Common myeloid progenitor, CD34-positive (primary cell): Measurements from ENCODE around the gene FHIT.
"Not testable (repeated sequence)": the region's sequence is repeated elsewhere in the genome, so short reads cannot be mapped to it uniquely, and the experiment has no call there.

Experiments used
- CTCF ChIA-PET: fragments of 350-600 bp; sonication (Branson Sonifier 250); formaldehyde crosslinking; loops from one replicate; lab custom pipeline; 2021; ENCODE audit warnings: antibody characterized with exemption; lab: Charles Lee
- POLR2A ChIA-PET: fragments of 350-600 bp; sonication (Branson Sonifier 250); formaldehyde crosslinking; loops from one replicate; lab custom pipeline; 2021; ENCODE audit warnings: antibody characterized with exemption; lab: Charles Lee
- DNase-seq, 3 donors: peaks; one replicate each; pipeline versions ENCODE4 v3.0.0 to v3.0.0-alpha.2; 2013
- H3K27ac ChIP-seq, 2 experiments: 1 replicate in 1 of 2; 2 replicates in 1 of 2; pipeline ENCODE4 v1.7.0; 2013; ENCODE audit warnings: inconsistent platforms in 2 of 2, low read length in 2 of 2, mild to moderate bottlenecking in 2 of 2, low read depth in 1 of 2, moderate library complexity in 1 of 2; ENCODE audit not compliant: severe bottlenecking in 2 of 2, insufficient read depth in 1 of 2, poor library complexity in 1 of 2
- H3K27me3 ChIP-seq, 5 experiments: replicated peaks in 2 of 5; 1 replicate in 3 of 5; 2 replicates in 2 of 5; pipeline versions ENCODE4 v1.6.1 to v1.7.0; 2013; ENCODE audit warnings: low read length in 4 of 5, mild to moderate bottlenecking in 2 of 5, moderate library complexity in 2 of 5, inconsistent platforms in 1 of 5; ENCODE audit not compliant: insufficient read depth in 5 of 5, control insufficient read depth in 4 of 5
- H3K36me3 ChIP-seq, 4 experiments: 1 replicate in 2 of 4; 2 replicates in 2 of 4; pipeline versions ENCODE4 v1.6.1 to v1.7.0; 2013; ENCODE audit warnings: low read length in 3 of 4, control low read depth in 1 of 4, mild to moderate bottlenecking in 1 of 4; ENCODE audit not compliant: control insufficient read depth in 4 of 4, insufficient read depth in 4 of 4
- H3K4me1 ChIP-seq, 4 experiments: 1 replicate in 3 of 4; 2 replicates in 1 of 4; pipeline versions ENCODE4 v1.6.1 to v1.7.1; 2013; ENCODE audit warnings: low read length in 3 of 4, mild to moderate bottlenecking in 3 of 4, control low read depth in 1 of 4, inconsistent platforms in 1 of 4, moderate library complexity in 1 of 4; ENCODE audit not compliant: control insufficient read depth in 4 of 4, insufficient read depth in 4 of 4; ENCODE audit errors: control extremely low read depth in 1 of 4
- H3K4me3 ChIP-seq, 7 experiments: 1 replicate in 4 of 7; 2 replicates in 3 of 7; pipeline versions ENCODE4 v1.5.1 to v1.7.0; 2013; ENCODE audit warnings: mild to moderate bottlenecking in 7 of 7, low read length in 6 of 7, moderate library complexity in 6 of 7, inconsistent platforms in 2 of 7, low read depth in 2 of 7, control low read depth in 1 of 7; ENCODE audit not compliant: insufficient read depth in 4 of 7, control insufficient read depth in 1 of 7; ENCODE audit errors: extremely low read depth in 1 of 7
- H3K9me3 ChIP-seq, 5 experiments: 1 replicate in 4 of 5; 2 replicates in 1 of 5; pipeline versions ENCODE4 v1.6.1 to v1.7.1; 2013; ENCODE audit warnings: low read length in 4 of 5, mild to moderate bottlenecking in 2 of 5, inconsistent platforms in 1 of 5, low read depth in 1 of 5, moderate library complexity in 1 of 5; ENCODE audit not compliant: control insufficient read depth in 4 of 5, insufficient read depth in 2 of 5; ENCODE audit errors: control extremely low read depth in 1 of 5
- WGBS: methylation state at CpG from one replicate; pipeline ENCODE4 v1.1.5; 2013; ENCODE audit not compliant: insufficient coverage; 5-methylcytosine and 5-hydroxymethylcytosine counted together

The FHIT gene

DNA sequence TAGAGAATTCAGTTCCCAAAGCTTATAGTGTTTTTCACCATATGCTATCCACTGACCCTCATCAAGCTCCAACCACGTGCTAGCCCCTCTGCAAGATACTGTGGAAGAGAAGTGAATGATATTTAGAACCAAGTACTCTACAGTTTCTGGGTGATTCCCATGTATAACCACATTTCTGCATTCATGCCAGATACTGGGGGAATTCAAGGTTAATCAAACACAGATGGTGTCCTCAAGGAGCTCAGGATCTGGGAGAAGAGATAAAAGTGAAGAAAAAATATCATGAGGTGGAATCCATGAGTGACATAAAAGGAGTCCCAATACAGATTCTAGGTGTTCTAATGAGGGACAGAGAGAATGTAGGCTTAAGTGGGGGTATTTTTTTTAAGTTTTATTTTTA lies 195.8 kb downstream of the FHIT start:
- Histone ChIP-seq H3K9me3 (no peaks in the 10 kb centered on the region), H3K4me1 (peaks cover 0 to 4% (median 0%) of the 10 kb centered on the region in 4 experiments), H3K27me3 (no peaks in the 10 kb centered on the region), H3K4me3 (no peak overlapping the region), H3K27ac (no peak overlapping the region), H3K36me3 (no peaks in the 10 kb centered on the region)
- no peak for DNase-seq
- ChIA-PET CTCF (no interaction called here), POLR2A (no interaction called here)
- WGBS: no CpG with 5 or more reads among the region's 1 CpG

GRCh38 chr3:61053781-61054496 lies 197.3 kb downstream of the FHIT start:
- H3K36me3 ChIP-seq: no peaks in the 10 kb centered on the region
- no peak overlapping the region for H3K27ac ChIP-seq
- H3K4me1 ChIP-seq: peaks cover 0 to 4% (median 0%) of the 10 kb centered on the region in 4 experiments
- WGBS: 96% methylated on average over 2 of the region's 2 CpGs
- ChIA-PET CTCF (interaction anchor here (1.1 kb wide), 1 partner anchor 22 kb away, joined by 3 read pairs; no protein-coding TSS in a partner anchor), POLR2A (no interaction called here)
- DNase-seq: no peak
- no peaks in the 10 kb centered on the region for H3K27me3 ChIP-seq
- H3K9me3 ChIP-seq: no peaks in the 10 kb centered on the region
- H3K4me3 ChIP-seq: no peak overlapping the region

DNA sequence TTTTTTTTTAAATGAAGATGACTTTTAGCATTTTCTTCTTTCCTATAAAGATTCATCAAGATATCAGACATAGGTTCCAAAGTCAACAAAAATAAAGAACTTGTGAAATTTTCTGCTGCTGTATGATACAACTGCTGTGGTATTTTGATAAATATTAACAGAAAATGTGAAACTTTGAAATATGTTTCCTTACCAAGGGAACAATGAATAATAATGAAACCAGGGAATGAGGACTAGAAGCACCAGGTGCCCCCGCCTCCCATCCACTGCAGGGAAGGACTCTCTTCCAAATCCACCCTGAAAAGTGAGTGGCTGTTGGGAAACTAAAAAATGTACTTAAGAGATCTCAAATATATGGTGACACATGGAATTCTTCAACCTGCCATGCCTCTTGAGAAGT lies 198.4 kb downstream of the FHIT start:
- DNase-seq: no peak
- Histone ChIP-seq H3K9me3 (no peaks in the 10 kb centered on the region), H3K27me3 (no peaks in the 10 kb centered on the region), H3K4me3 (no peak overlapping the region), H3K27ac (no peak overlapping the region), H3K4me1 (no peaks in the 10 kb centered on the region), H3K36me3 (no peaks in the 10 kb centered on the region)
- 100% methylated on average over 1 of the region's 1 CpG for WGBS
- CTCF ChIA-PET: no interaction called here
- POLR2A ChIA-PET: no interaction called here

DNA sequence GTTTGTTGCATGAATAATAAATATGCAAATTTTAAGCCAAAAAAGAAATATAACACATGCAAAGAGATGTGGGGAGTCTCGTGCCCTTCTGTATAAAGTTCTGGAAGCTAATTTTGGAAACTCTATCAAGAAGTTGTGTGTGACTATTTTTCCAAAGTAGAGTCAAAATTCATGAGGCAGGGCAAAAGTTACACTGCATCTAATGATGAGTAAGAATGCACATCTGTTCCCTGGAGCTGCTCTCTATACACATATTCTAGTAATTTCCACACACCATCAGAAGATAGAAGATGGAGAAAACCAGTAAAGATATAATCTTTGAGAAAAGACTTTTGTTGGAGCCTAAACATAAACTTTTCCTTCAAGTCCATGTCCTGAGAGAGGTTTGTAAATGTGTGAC lies 199.6 kb downstream of the FHIT start:
- WGBS: no CpG with 5 or more reads among the region's 1 CpG
- no peak for DNase-seq
- Histone ChIP-seq H3K4me3 (no peak overlapping the region), H3K9me3 (no peaks in the 10 kb centered on the region), H3K36me3 (no peaks in the 10 kb centered on the region), H3K27me3 (no peaks in the 10 kb centered on the region), H3K4me1 (no peaks in the 10 kb centered on the region), H3K27ac (no peak overlapping the region)
- CTCF ChIA-PET: interaction anchor here (1.2 kb wide), 1 partner anchor 13 kb away, joined by 3 read pairs; no protein-coding TSS in a partner anchor
- POLR2A ChIA-PET: no interaction called here

GRCh38 chr3:61045169-61045568 lies 206.1 kb downstream of the FHIT start:
- DNase-seq, H3K36me3 ChIP-seq, CTCF ChIA-PET, POLR2A ChIA-PET, H3K27ac ChIP-seq, H3K27me3 ChIP-seq, H3K4me3 ChIP-seq, H3K4me1 ChIP-seq: not testable (repeated sequence)
- no CpG with 5 or more reads among the region's 1 CpG for WGBS
- H3K9me3 ChIP-seq: peaks cover 0 to 19% (median 7%) of the 10 kb centered on the region in 5 experiments

GRCh38 chr3:61043156-61043555 lies 208.1 kb downstream of the FHIT start:
- no peak overlapping the region for H3K4me3 ChIP-seq
- DNase-seq: no peak
- ChIA-PET POLR2A (no interaction called here), CTCF (no interaction called here)
- WGBS: 97% methylated on average over 10 of the region's 10 CpGs
- no peaks in the 10 kb centered on the region for H3K4me1 ChIP-seq
- no peaks in the 10 kb centered on the region for H3K27me3 ChIP-seq
- peaks cover 0 to 19% (median 7%) of the 10 kb centered on the region in 5 experiments for H3K9me3 ChIP-seq
- no peak overlapping the region for H3K27ac ChIP-seq
- no peaks in the 10 kb centered on the region for H3K36me3 ChIP-seq

- no peak for DNase-seq
- no peaks in the 10 kb centered on the region for H3K36me3 ChIP-seq
- peaks cover 0 to 16% (median 7%) of the 10 kb centered on the region in 5 experiments for H3K9me3 ChIP-seq
- POLR2A ChIA-PET: no interaction called here
- 100% methylated on average over 1 of the region's 2 CpGs for WGBS
- H3K4me3 ChIP-seq: no peak overlapping the region
- H3K27ac ChIP-seq: no peak overlapping the region
- no peaks in the 10 kb centered on the region for H3K27me3 ChIP-seq
- CTCF ChIA-PET: no interaction called here
- H3K4me1 ChIP-seq: no peaks in the 10 kb centered on the region
Measured at GRCh38 chr3:61040618-61041017, 210.6 kb downstream of the FHIT start.
